HEK293 (cell line): Measurements from ENCODE around the gene XPO4.
A peak's percentile ranks its signal among the peaks of the same experiment; 100 is the strongest.

Experiments
- CTCF ChIA-PET: fragments of 350-600 bp; formaldehyde crosslinking; extraction: SDS; loops from one replicate; lab custom pipeline; 2021; ENCODE audit warnings: antibody characterized with exemption; lab: Yijun Ruan, JAX
- POLR2A ChIA-PET: fragments of 300-600 bp; formaldehyde crosslinking; extraction: SDS; loops from one replicate; lab custom pipeline; 2020; ENCODE audit warnings: antibody characterized with exemption, inconsistent platforms; lab: Yijun Ruan, JAX
- H3K27ac ChIP-seq: fragments of 200-500 bp; sonication (Bioruptor generic); 2 replicates; pipeline ENCODE4 v1.5.1; 2014; ENCODE audit warnings: low read depth, low read length, control low read depth, inconsistent platforms; ENCODE audit errors: extremely low read depth
- H3K36me3 ChIP-seq, 2 experiments: fragments of 200-500 bp in 1 of 2; sonication (Bioruptor generic) in 1 of 2; 1 replicate in 1 of 2; 2 replicates in 1 of 2; pipeline ENCODE4 v1.5.1; 2014 to 2017; ENCODE audit warnings: inconsistent platforms in 2 of 2, low read length in 2 of 2; ENCODE audit not compliant: control insufficient read depth in 2 of 2, insufficient read depth in 1 of 2
- H3K4me1 ChIP-seq: fragments of 200-500 bp; sonication (Bioruptor generic); 2 replicates; pipeline ENCODE4 v1.5.1; 2014; ENCODE audit warnings: mild to moderate bottlenecking, low read length, inconsistent platforms; ENCODE audit not compliant: control insufficient read depth, insufficient read depth
- H3K4me3 ChIP-seq: 2 replicates; pipeline ENCODE4 v1.5.1; 2011; ENCODE audit warnings: low read depth, mild to moderate bottlenecking, control low read depth, low read length, moderate library complexity
- H3K9me3 ChIP-seq: fragments of 200-500 bp; sonication (Bioruptor generic); 2 replicates; pipeline ENCODE4 v1.5.1; 2014; ENCODE audit warnings: low read depth, low read length, inconsistent platforms; ENCODE audit not compliant: control insufficient read depth, insufficient read depth
- BCL11B ChIP-seq: fragments of 450-650 bp; formaldehyde crosslinking; IDR thresholded peaks from 2 replicates; pipeline ENCODE4 v1.5.1; 2016; ENCODE audit warnings: low read depth, missing biosample characterization, missing genetic modification characterization
- FEZF1 ChIP-seq: fragments of 450-650 bp; formaldehyde crosslinking; IDR thresholded peaks from 2 replicates; pipeline ENCODE4 v1.5.1; 2016; ENCODE audit warnings: missing biosample characterization, missing genetic modification characterization
- GLI2 ChIP-seq: fragments of 450-650 bp; formaldehyde crosslinking; IDR thresholded peaks from 2 replicates; pipeline ENCODE4; 2017; ENCODE audit warnings: missing biosample characterization, missing genetic modification characterization, low read depth, borderline replicate concordance
- HOXD13 ChIP-seq: sonication (generic); formaldehyde crosslinking; IDR thresholded peaks from 2 replicates; pipeline ENCODE4 v1.8.0; 2022; ENCODE audit warnings: missing genetic modification reagents, borderline replicate concordance
- OSR2 ChIP-seq: fragments of 450-650 bp; formaldehyde crosslinking; IDR thresholded peaks from 2 replicates; pipeline ENCODE4 v1.5.1; 2016; ENCODE audit warnings: missing biosample characterization, missing genetic modification characterization
- ZFHX2 ChIP-seq: fragments of 450-650 bp; formaldehyde crosslinking; conservative IDR thresholded peaks from 2 replicates; pipeline ENCODE4 v1.5.1; 2016; ENCODE audit warnings: missing biosample characterization, missing genetic modification characterization
- ZFP69B ChIP-seq: fragments of 450-650 bp; formaldehyde crosslinking; IDR thresholded peaks from 2 replicates; pipeline ENCODE4 v1.5.1; 2016; ENCODE audit warnings: missing biosample characterization, missing genetic modification characterization
- ZIC2 ChIP-seq: fragments of 450-650 bp; formaldehyde crosslinking; IDR thresholded peaks from 2 replicates; pipeline ENCODE4 v1.5.1; 2016; ENCODE audit warnings: missing biosample characterization, missing genetic modification characterization
- ZNF561 ChIP-seq: fragments of 450-650 bp; IDR thresholded peaks from 2 replicates; pipeline ENCODE4 v1.5.1; 2018; ENCODE audit warnings: missing biosample characterization, missing genetic modification characterization, borderline replicate concordance
- ZNF596 ChIP-seq: fragments of 450-650 bp; IDR thresholded peaks from 2 replicates; pipeline ENCODE4 v1.5.0; 2018; ENCODE audit warnings: missing biosample characterization, mild to moderate bottlenecking, missing genetic modification characterization, moderate library complexity
- ZNF792 ChIP-seq: fragments of 450-650 bp; formaldehyde crosslinking; IDR thresholded peaks from 2 replicates; pipeline ENCODE4 v1.5.1; 2016; ENCODE audit warnings: missing biosample characterization, missing genetic modification characterization
- ZNF843 ChIP-seq: fragments of 450-650 bp; formaldehyde crosslinking; IDR thresholded peaks from 2 replicates; pipeline ENCODE4 v1.5.1; 2016; ENCODE audit warnings: missing biosample characterization, missing genetic modification characterization
- ZSCAN16 ChIP-seq: fragments of 450-650 bp; formaldehyde crosslinking; IDR thresholded peaks from 2 replicates; pipeline ENCODE4 v1.5.1; 2016; ENCODE audit warnings: missing biosample characterization, missing genetic modification characterization
- TF ChIP-seq, protein P1 (sequence below): fragments of 450-650 bp; formaldehyde crosslinking; IDR thresholded peaks from 2 replicates; pipeline ENCODE4 v1.5.1; 2017; ENCODE audit warnings: missing biosample characterization, missing genetic modification characterization
- TF ChIP-seq, protein P2 (sequence below): fragments of 450-650 bp; formaldehyde crosslinking; IDR thresholded peaks from 2 replicates; pipeline ENCODE4 v1.5.1; 2016; ENCODE audit warnings: missing biosample characterization, missing genetic modification characterization
- TF ChIP-seq, protein P3 (sequence below): fragments of 450-650 bp; formaldehyde crosslinking; IDR thresholded peaks from 2 replicates; pipeline ENCODE4 v1.5.1; 2016; ENCODE audit warnings: missing biosample characterization, missing genetic modification characterization, low read depth

Gene XPO4

DNA sequence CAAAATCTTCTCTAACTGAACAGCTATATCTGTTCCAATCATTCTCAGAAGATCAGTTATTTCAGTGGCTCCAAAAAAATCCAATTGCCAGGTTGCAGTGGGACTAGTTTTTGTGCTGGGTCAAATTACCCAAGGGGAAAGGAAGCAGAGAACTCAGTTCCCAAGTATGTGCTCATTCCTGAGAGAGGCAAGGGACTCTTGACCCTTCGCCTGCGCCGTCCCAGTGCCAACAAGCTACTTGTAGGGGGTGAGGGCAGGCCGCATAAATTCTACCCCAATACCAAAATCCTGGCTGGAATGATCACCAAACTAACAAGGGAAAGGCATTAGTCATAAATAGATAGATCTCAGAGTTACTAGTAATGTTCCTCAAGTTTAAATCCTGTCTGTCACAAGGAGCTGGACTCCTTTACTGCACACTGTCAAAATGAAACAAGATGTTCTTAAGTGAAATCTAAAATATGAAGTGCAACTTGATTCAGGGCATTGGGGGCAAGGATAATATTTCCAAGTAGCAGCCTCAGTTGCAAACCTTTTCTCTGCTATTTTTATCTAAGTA lies 50.6 kb downstream of the XPO4 start (continued):
- no peak for TF ChIP-seq GLI2 (tag by site-specific recombination)
- TF ChIP-seq, all 188 proteins: peak for 0

DNA sequence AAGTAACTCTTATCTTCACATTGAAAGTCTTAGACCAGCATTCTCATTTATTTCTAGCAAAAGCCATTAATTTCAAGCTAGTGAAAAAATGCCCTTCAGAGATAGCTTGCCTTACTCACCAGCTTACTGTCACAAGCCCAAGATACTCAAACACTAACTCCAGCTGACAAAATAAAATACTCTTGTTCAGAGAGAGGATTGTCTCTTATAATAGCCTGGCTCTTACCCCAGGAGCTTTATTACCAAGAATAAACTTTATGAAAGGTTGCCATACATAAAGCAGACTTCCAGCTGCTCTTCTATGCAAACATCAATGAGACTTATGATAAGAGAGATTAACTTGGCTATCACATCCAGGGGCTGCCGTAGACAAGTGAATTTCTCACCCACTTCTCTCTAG lies 53.6 kb downstream of the XPO4 start:
- Histone ChIP-seq H3K36me3 (peaks cover 0 to 3% of the 10 kb centered on the region in 2 experiments; a peak in 1 of 3 replicates), H3K4me1 (peaks cover 10% of the 10 kb centered on the region), H3K9me3 (no peaks in the 10 kb centered on the region), H3K4me3 (no peak overlapping the region), H3K27ac (no peak overlapping the region)
- TF ChIP-seq ZIC2 (tag by site-specific recombination) (peak; percentile 43; the same call in 1 of the 2 replicates), ZNF792 (tag by site-specific recombination) (no peak), ZNF843 (tag by site-specific recombination) (peak; percentile 43; the same call in 1 of the 2 replicates), ZNF596 (tag by site-specific recombination) (peak; percentile 63; the same call in 1 of the 2 replicates), FEZF1 (tag by site-specific recombination) (peak; percentile 48), BCL11B (tag by site-specific recombination) (0 out of 2 replicates have a peak, but pooled peaks have one; percentile 21), OSR2 (peak; percentile 31; the same call in 1 of the 2 replicates), ZNF561 (no peak)
- TF ChIP-seq, protein P1, sequence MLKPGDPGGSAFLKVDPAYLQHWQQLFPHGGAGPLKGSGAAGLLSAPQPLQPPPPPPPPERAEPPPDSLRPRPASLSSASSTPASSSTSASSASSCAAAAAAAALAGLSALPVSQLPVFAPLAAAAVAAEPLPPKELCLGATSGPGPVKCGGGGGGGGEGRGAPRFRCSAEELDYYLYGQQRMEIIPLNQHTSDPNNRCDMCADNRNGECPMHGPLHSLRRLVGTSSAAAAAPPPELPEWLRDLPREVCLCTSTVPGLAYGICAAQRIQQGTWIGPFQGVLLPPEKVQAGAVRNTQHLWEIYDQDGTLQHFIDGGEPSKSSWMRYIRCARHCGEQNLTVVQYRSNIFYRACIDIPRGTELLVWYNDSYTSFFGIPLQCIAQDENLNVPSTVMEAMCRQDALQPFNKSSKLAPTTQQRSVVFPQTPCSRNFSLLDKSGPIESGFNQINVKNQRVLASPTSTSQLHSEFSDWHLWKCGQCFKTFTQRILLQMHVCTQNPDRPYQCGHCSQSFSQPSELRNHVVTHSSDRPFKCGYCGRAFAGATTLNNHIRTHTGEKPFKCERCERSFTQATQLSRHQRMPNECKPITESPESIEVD (tag by site-specific recombination): peak; percentile 34
- TF ChIP-seq, protein P2, sequence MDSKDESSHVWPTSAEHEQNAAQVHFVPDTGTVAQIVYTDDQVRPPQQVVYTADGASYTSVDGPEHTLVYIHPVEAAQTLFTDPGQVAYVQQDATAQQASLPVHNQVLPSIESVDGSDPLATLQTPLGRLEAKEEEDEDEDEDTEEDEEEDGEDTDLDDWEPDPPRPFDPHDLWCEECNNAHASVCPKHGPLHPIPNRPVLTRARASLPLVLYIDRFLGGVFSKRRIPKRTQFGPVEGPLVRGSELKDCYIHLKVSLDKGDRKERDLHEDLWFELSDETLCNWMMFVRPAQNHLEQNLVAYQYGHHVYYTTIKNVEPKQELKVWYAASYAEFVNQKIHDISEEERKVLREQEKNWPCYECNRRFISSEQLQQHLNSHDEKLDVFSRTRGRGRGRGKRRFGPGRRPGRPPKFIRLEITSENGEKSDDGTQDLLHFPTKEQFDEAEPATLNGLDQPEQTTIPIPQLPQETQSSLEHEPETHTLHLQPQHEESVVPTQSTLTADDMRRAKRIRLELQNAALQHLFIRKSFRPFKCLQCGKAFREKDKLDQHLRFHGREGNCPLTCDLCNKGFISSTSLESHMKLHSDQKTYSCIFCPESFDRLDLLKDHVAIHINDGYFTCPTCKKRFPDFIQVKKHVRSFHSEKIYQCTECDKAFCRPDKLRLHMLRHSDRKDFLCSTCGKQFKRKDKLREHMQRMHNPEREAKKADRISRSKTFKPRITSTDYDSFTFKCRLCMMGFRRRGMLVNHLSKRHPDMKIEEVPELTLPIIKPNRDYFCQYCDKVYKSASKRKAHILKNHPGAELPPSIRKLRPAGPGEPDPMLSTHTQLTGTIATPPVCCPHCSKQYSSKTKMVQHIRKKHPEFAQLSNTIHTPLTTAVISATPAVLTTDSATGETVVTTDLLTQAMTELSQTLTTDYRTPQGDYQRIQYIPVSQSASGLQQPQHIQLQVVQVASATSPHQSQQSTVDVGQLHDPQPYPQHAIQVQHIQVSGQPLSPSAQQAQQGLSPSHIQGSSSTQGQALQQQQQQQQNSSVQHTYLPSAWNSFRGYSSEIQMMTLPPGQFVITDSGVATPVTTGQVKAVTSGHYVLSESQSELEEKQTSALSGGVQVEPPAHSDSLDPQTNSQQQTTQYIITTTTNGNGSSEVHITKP (tag by site-specific recombination): no peak
- ChIA-PET CTCF (interaction anchor here (0.6 to 2.1 kb wide), 3 partner anchors 76 to 366 kb away, joined by 3 to 7 read pairs (median 5); no protein-coding TSS in a partner anchor), POLR2A (no interaction called here)

DNA sequence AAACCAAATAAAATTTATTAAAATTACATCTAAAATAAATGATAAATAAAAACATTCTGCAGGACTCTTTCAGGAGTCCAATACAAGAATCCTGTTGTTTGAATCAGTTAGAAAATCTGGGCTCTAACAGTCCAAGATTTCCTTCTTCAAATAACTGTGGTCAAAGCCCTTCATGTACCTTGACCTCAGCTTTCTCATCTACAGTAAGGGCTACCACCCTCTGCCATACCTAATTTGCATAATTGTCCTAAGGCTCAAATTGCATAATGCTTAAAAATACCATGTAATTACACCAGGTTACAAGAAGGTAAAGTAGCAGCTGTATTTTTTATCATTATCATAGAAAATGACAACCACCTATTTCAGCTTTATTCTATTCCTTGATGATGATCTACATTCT lies 54.3 kb downstream of the XPO4 start:
- H3K27ac ChIP-seq: no peak overlapping the region
- POLR2A ChIA-PET: no interaction called here
- no peak for TF ChIP-seq ZFHX2
- no peak for TF ChIP-seq HOXD13 (CRISPR knock-in tag)
- TF ChIP-seq ZIC2 (tag by site-specific recombination): no peak
- TF ChIP-seq ZSCAN16 (tag by site-specific recombination): no peak
- no peak for TF ChIP-seq ZFP69B (tag by site-specific recombination)
- no peak for TF ChIP-seq BCL11B (tag by site-specific recombination)
- TF ChIP-seq, protein P3, sequence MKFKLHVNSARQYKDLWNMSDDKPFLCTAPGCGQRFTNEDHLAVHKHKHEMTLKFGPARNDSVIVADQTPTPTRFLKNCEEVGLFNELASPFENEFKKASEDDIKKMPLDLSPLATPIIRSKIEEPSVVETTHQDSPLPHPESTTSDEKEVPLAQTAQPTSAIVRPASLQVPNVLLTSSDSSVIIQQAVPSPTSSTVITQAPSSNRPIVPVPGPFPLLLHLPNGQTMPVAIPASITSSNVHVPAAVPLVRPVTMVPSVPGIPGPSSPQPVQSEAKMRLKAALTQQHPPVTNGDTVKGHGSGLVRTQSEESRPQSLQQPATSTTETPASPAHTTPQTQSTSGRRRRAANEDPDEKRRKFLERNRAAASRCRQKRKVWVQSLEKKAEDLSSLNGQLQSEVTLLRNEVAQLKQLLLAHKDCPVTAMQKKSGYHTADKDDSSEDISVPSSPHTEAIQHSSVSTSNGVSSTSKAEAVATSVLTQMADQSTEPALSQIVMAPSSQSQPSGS (tag by site-specific recombination): no peak
- TF ChIP-seq, all 188 proteins: peak for 0
- Histone ChIP-seq H3K36me3 (no peaks in the 10 kb centered on the region), H3K9me3 (no peaks in the 10 kb centered on the region), H3K4me1 (peaks cover 10% of the 10 kb centered on the region), H3K4me3 (no peak overlapping the region)
- CTCF ChIA-PET: interaction anchor here (0.8 to 2.1 kb wide), 3 partner anchors 21 to 136 kb away, joined by 3 to 7 read pairs (median 3); no protein-coding TSS in a partner anchor
